Subcutaneous adipose tissue (tissue), 4 donors: ENCODE data around the gene ABI3. TPM values are rescaled to one million over a fixed set of nuclear protein-coding genes. Genes with fewer than 3 reads are reported as not detected.

Experiments used
- total RNA-seq, 4 donors: library from RNA; depleted of rRNA; stranded (reverse); fragments of >200 nt; gene quantifications; one replicate each; pipeline ENCODE4 v1.1.0, GENCODE V29; 2016
- TF ChIP-seq, protein P1 (sequence below): fragments of 450-650 bp; IDR thresholded peaks from one replicate; pipeline ENCODE4 v1.5.1; 2016; ENCODE audit warnings: low read depth, mild to moderate bottlenecking, control low read depth, antibody characterized with exemption, moderate library complexity

ABI3 gene
- total RNA-seq, 4 donors from 2014 or later, result 0.82 to 8.5 (median 4.4) TPM

DNA sequence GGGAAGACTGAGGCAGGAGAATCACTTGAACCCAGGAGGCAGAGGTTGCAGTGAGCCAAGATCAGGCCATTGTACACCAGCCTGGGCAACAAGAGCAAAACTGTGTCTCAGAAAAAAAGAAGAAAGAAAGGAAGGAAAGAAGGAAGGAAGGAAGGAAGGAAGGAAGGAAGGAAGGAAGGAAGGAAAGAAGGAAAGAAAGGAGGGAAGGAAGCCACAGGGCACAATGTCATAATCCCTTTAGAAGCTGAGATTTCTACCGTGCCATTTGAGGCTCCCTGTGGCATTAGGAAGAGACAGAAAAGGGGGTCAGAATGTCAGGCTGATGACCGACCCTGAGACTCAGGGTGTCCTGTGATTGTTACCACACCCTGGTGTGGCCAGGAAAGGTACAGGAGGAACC, 6.7 kb upstream of the ABI3 start:
- TF ChIP-seq, protein P1, sequence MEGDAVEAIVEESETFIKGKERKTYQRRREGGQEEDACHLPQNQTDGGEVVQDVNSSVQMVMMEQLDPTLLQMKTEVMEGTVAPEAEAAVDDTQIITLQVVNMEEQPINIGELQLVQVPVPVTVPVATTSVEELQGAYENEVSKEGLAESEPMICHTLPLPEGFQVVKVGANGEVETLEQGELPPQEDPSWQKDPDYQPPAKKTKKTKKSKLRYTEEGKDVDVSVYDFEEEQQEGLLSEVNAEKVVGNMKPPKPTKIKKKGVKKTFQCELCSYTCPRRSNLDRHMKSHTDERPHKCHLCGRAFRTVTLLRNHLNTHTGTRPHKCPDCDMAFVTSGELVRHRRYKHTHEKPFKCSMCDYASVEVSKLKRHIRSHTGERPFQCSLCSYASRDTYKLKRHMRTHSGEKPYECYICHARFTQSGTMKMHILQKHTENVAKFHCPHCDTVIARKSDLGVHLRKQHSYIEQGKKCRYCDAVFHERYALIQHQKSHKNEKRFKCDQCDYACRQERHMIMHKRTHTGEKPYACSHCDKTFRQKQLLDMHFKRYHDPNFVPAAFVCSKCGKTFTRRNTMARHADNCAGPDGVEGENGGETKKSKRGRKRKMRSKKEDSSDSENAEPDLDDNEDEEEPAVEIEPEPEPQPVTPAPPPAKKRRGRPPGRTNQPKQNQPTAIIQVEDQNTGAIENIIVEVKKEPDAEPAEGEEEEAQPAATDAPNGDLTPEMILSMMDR, result no peak

DNA sequence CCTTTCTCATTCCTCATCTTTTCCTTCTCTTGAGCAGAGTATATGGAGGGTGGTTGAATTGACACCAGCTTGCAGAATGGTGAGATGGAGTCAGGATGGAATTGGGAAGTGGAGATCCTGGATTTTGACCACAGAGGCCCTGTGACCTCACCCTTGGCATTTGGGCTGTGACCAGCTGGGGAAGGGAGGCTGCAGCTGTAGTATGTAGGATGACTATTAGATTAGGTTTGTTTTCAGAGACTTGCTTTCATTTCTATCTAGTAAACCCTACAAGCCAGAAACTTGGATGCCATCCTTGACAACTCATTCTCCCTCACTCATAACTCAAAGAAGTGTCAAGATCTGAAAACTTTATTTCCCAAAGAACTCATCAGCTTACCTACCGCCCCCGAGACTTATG, 6.0 kb upstream of the ABI3 start:
- TF ChIP-seq, protein P1, result no peak

DNA sequence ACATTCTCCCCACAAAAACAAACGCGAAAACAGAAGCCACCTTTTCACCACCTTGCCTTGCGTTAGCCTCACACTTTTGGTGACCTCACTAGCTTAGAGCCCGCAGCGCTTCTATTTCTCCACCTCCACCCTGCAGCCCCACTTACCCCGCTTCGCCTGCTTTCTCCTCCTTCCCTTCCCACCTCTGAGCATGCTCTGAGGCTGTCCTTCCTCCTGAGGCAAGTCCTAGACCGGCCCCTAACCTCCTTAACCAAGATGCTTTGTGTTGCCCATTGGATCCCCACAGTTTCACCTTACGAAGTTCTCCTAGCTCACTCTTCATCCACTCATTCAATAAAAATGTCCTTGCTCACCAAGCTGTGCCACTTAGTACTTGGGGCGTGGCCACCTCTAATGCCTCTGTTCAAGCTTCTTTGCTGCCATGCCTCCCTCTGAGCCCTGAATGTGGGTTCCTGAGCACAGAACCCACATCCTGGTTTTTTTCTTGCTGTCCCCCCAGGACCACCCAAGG, 1.4 kb upstream of the ABI3 start:
- TF ChIP-seq, protein P1, result no peak

DNA sequence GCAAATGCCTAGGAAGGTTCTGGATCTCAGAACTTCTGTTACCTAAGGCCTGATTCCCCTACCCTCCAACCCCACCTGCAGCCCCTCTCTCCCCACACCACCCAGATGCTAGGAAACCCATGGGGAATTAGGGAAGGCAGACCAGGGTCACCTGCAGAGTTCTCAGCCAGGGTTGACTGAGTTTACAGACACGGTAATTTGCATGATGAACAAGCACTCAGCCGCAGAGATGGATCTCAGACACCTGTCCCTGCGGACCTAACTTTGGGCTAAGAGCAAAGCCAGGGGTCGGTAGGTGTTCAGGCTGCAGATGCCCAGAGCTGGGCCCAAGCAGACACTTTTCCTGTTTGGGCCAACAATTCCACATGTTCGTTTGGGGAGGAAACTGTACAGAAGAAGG, 2.9 kb downstream of the ABI3 start:
- TF ChIP-seq, protein P1, result no peak

DNA sequence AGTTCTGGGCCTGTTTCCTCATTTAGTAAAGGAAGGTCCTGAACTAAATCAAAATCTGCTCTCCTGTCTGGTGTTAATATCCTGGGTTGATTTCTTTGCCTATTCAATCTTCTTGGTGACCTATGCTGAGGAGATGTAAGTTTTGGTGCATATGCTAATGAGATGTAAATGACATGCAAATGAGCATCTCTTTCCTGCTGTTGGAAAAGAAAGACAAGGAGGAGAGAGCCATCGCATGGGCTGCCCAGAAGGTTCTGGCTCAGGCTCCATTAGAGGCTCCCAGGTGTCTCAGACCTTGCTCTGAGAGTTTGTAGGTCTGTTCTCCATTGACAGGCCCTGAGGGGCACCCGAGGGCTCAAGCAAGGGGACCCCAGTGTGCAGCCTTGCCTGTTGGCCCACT, 3.3 kb downstream of the ABI3 start:
- TF ChIP-seq, protein P1, result no peak

DNA sequence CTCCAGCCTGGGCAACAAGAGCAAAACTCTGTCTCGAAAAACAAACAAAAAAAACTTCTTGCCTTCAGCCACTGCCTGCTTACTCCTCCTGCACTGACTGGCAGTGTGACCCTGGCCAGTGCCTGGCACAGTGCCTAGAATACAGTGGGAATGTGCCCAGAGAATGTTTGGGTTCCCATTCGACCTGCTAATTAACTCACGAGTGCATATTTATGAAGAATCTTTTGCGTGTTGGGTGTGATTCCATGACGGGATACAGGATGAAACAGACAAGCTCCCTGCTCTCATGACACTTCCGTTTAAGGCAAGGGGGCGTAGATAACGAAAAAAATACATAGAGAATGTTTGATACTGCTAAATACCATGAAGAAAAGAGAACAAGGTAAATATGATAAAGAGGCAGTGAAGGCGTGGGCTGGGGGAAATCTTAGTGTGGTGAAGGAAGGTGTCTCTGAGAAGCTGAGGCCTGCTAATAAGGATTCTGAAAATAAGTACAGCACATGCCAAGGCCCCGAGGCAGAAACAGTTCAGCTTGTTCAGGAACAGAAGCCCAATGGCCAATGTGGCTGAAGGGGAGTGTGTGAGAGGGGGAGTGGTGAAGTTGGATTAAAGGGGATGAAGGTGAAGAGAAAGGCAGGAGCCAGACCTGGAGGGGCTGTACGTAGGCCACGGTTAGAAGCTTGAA, 4.3 kb downstream of the ABI3 start:
- TF ChIP-seq, protein P1, result no peak

DNA sequence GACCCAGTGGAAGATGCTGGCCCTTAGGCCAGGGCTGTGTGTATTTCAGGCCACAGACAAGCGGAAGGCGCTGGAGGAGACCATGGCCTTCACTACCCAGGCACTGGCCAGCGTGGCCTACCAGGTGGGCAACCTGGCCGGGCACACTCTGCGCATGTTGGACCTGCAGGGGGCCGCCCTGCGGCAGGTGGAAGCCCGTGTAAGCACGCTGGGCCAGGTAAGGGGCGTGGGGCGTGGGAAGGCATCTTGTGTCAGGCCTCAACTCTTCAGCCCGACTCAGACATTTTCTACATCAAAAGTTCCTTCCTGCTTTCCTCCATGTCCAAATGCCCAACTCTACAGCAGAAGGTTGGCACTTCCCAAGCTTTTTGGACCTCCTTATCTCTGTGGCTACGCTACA, 6.0 kb downstream of the ABI3 start:
- TF ChIP-seq, protein P1, result no peak
